ENCODE data around the gene CUTA. TPM values are rescaled to one million over a fixed set of nuclear protein-coding genes. Genes with fewer than 3 reads are reported as not detected.

CUTA gene
- total RNA-seq, 3 donors from 2014 or later: 81.3 to 123 (median 111) TPM

GRCh38 chr6:33451606-33452005 lies 33.7 kb upstream of the CUTA start:
- no peaks in the 10 kb centered on the region for H3K27me3 ChIP-seq
- H3K36me3 ChIP-seq: no peaks in the 10 kb centered on the region
- no peaks in the 10 kb centered on the region for H3K9me3 ChIP-seq
- no peak overlapping the region for H3K27ac ChIP-seq
- no peak overlapping the region for H3K4me3 ChIP-seq
- DNase-seq (ENCODE audit: low spot score in 2 of 2): no peak
- intact Hi-C loops (cut with DNase I; ENCODE audit: low total_unique reads): no loop called here
- TF ChIP-seq POLR2A (IDR thresholded peaks at IDR 0.05) (no peak), POLR2AphosphoS5 (IDR thresholded peaks at IDR 0.05) (no peak), CTCF (IDR thresholded peaks at IDR 0.05) (no peak)
- peaks cover 0 to 6% of the 10 kb centered on the region in 2 donors for H3K4me1 ChIP-seq

- intact Hi-C loops (cut with DNase I; ENCODE audit: low total_unique reads): no loop called here
- H3K36me3 ChIP-seq: no peaks in the 10 kb centered on the region
- TF ChIP-seq POLR2A (IDR thresholded peaks at IDR 0.05): no peak
- no peak for TF ChIP-seq CTCF (IDR thresholded peaks at IDR 0.05)
- TF ChIP-seq POLR2AphosphoS5 (IDR thresholded peaks at IDR 0.05): no peak
Measured at GRCh38 chr6:33450434-33450833, 32.5 kb upstream of the CUTA start.

GRCh38 chr6:33446356-33446755 lies 28.4 kb upstream of the CUTA start:
- Histone ChIP-seq H3K4me1 (no peaks in the 10 kb centered on the region), H3K4me3 (no peak overlapping the region), H3K27me3 (no peaks in the 10 kb centered on the region), H3K9me3 (no peaks in the 10 kb centered on the region), H3K27ac (no peak overlapping the region), H3K36me3 (no peaks in the 10 kb centered on the region)
- DNase-seq (ENCODE audit: low spot score in 2 of 2): no peak
- intact Hi-C loops (cut with DNase I; ENCODE audit: low total_unique reads): no loop called here
- TF ChIP-seq CTCF (IDR thresholded peaks at IDR 0.05) (no peak), POLR2AphosphoS5 (IDR thresholded peaks at IDR 0.05) (no peak), POLR2A (IDR thresholded peaks at IDR 0.05) (no peak)

More at GRCh38 chr6:33450434-33450833, 32.5 kb upstream of the CUTA start:
- peaks cover 0 to 5% of the 10 kb centered on the region in 2 donors for H3K4me1 ChIP-seq
- no peak overlapping the region for H3K4me3 ChIP-seq
- H3K27ac ChIP-seq: no peak overlapping the region
- no peaks in the 10 kb centered on the region for H3K27me3 ChIP-seq
- no peak for DNase-seq (ENCODE audit: low spot score in 2 of 2)
- H3K9me3 ChIP-seq: no peaks in the 10 kb centered on the region

GRCh38 chr6:33445119-33445603 lies 27.3 kb upstream of the CUTA start:
- Histone ChIP-seq H3K27me3 (no peaks in the 10 kb centered on the region), H3K9me3 (no peaks in the 10 kb centered on the region), H3K27ac (no peak overlapping the region), H3K4me3 (no peak overlapping the region), H3K36me3 (no peaks in the 10 kb centered on the region), H3K4me1 (no peaks in the 10 kb centered on the region)
- no peak for DNase-seq (ENCODE audit: low spot score in 2 of 2)
- TF ChIP-seq CTCF (IDR thresholded peaks at IDR 0.05) (no peak), POLR2AphosphoS5 (IDR thresholded peaks at IDR 0.05) (no peak), POLR2A (IDR thresholded peaks at IDR 0.05) (no peak)
- intact Hi-C loops (cut with DNase I; ENCODE audit: low total_unique reads): no loop called here

- H3K9me3 ChIP-seq: no peaks in the 10 kb centered on the region
- no peak for DNase-seq (ENCODE audit: low spot score in 2 of 2)
- intact Hi-C loops (cut with DNase I; ENCODE audit: low total_unique reads): no loop called here
- H3K4me3 ChIP-seq: no peak overlapping the region
- no peaks in the 10 kb centered on the region for H3K4me1 ChIP-seq
- H3K27ac ChIP-seq: no peak overlapping the region
- TF ChIP-seq POLR2A (IDR thresholded peaks at IDR 0.05) (no peak), POLR2AphosphoS5 (IDR thresholded peaks at IDR 0.05) (no peak), CTCF (IDR thresholded peaks at IDR 0.05) (no peak)
- H3K27me3 ChIP-seq: no peaks in the 10 kb centered on the region
- H3K36me3 ChIP-seq: no peaks in the 10 kb centered on the region
Measured at GRCh38 chr6:33443619-33444504, 26.0 kb upstream of the CUTA start.

Measured in breast epithelium (tissue), 4 donors.